HG03575 (cell line): Measurements from ENCODE around the gene LAMA3.
"Not testable (repeated sequence)": the region's sequence is repeated elsewhere in the genome, so short reads cannot be mapped to it uniquely, and the experiment has no call there.

Experiments
- ATAC-seq: cut with Tn5 transposase; IDR thresholded peaks from one replicate; pipeline ENCODE4 v1.9.1; 2021; ENCODE audit not compliant: unreplicated experiment, insufficient number of reproducible peaks, low FRiP score; ENCODE audit errors: extremely low read depth

The LAMA3 gene

GRCh38 chr18:23725351-23725750 lies 36.1 kb downstream of the LAMA3 start:
- no peak for ATAC-seq

GRCh38 chr18:23725827-23726661 lies 36.8 kb downstream of the LAMA3 start:
- no peak for ATAC-seq

GRCh38 chr18:23727707-23728493 lies 38.6 kb downstream of the LAMA3 start:
- no peak for ATAC-seq

GRCh38 chr18:23730857-23731256 lies 41.6 kb downstream of the LAMA3 start:
- no peak for ATAC-seq

GRCh38 chr18:23731861-23732260 lies 42.6 kb downstream of the LAMA3 start:
- ATAC-seq = no peak

GRCh38 chr18:23732439-23732838 lies 43.2 kb downstream of the LAMA3 start:
- ATAC-seq = no peak

GRCh38 chr18:23733265-23733664 lies 44.0 kb downstream of the LAMA3 start:
- not testable (repeated sequence) for ATAC-seq

GRCh38 chr18:23733895-23734294 lies 44.6 kb downstream of the LAMA3 start:
- no peak for ATAC-seq

GRCh38 chr18:23735021-23735464 lies 45.8 kb downstream of the LAMA3 start:
- ATAC-seq = no peak

- ATAC-seq = no peak
These were observed 48.3 kb downstream of the LAMA3 start for GRCh38 chr18:23737578-23737977.

- ATAC-seq = no peak
These were observed 48.9 kb downstream of the LAMA3 start for GRCh38 chr18:23738151-23738550.

- ATAC-seq = no peak
These were observed 49.3 kb downstream of the LAMA3 start for GRCh38 chr18:23738575-23738974.

GRCh38 chr18:23740105-23740830 lies 51.0 kb downstream of the LAMA3 start:
- ATAC-seq = no peak

GRCh38 chr18:23741967-23742366 lies 52.7 kb downstream of the LAMA3 start:
- ATAC-seq = not testable (repeated sequence)

GRCh38 chr18:23743733-23744333 lies 54.6 kb downstream of the LAMA3 start:
- ATAC-seq = no peak

- ATAC-seq = no peak
These were observed 56.1 kb downstream of the LAMA3 start for GRCh38 chr18:23745366-23745765.

GRCh38 chr18:23746851-23747250 lies 57.6 kb downstream of the LAMA3 start:
- ATAC-seq = no peak

- ATAC-seq = no peak
These were observed 63.1 kb downstream of the LAMA3 start for GRCh38 chr18:23752363-23752762.

GRCh38 chr18:23752796-23753195 lies 63.5 kb downstream of the LAMA3 start:
- ATAC-seq = no peak
